ENCODE measurements around the gene DENND2A.
"Not testable (repeated sequence)": the region's sequence is repeated elsewhere in the genome, so short reads cannot be mapped to it uniquely, and the experiment has no call there.

DENND2A gene

GRCh38 chr7:140526787-140527664 lies 113.6 kb downstream of the DENND2A start:
- Histone ChIP-seq H3K27ac (no peak overlapping the region), H3K4me3 (no peak overlapping the region)

- no peak overlapping the region for H3K4me3 ChIP-seq
- no peak overlapping the region for H3K27ac ChIP-seq
These were observed 114.4 kb downstream of the DENND2A start for GRCh38 chr7:140526214-140526613.

DNA sequence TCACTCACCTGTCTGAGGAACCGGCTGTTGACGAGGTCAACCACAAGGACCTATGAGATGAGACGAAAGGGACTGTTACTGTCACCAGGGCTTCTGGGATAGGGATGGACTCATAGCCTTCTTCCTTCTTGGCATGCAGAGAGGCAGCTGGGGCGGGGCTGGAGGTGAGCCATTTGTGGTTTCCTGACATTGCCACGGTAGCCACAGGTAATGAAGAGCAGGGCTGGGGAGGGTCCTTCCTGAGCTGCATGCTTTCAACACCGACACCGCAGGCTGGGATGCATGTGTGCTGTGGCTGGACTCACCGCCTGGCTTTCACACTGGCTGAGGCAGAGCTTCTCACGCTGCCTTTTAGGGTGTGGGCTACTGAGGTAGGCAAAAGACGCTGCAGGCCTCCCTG lies 114.9 kb downstream of the DENND2A start:
- Histone ChIP-seq H3K27ac (no peak overlapping the region), H3K4me3 (no peak overlapping the region)

GRCh38 chr7:140521421-140521820 lies 119.2 kb downstream of the DENND2A start:
- Histone ChIP-seq H3K4me3 (no peak overlapping the region), H3K27ac (no peak overlapping the region)

GRCh38 chr7:140519007-140519399 lies 121.6 kb downstream of the DENND2A start:
- Histone ChIP-seq H3K27ac (peak overlapping the region in 1 of 21 experiments; percentile 38), H3K4me3 (no peak overlapping the region)

DNA sequence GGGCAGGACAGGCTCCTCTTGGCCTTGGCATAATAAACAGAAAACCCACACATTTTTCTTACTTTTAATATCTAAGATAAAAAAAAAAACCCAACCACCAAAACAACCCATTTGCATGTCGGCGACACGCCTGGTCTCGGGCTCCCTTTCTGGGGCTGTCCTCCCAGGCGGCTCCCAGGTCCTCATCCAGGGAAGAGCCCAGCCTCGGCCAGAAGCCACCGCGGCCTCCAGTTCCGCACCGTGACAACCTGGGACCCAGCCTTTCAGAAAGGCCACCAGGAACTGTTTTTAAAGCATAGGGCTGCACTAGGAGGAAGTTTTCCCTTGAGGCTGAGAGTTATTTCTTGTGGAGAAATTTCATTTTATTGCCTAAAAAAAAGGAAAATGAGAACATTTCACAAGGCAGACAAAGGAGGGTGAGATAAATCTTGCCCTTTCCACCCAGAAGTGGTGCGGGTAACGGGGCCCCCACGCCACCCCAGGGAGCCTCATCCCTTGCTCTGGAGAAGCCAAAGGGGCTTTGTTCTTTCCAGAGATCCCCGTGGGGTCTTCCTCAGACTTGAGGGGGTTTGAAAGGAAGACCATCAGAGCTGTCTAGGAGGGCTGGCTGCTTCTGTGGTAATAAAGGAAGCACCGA lies 122.1 kb downstream of the DENND2A start:
- H3K4me3 ChIP-seq, result no peak overlapping the region
- H3K27ac ChIP-seq, result peak overlapping the region in 3 of 21 experiments; percentile 1 to 11 (median 5)

- no peak overlapping the region for H3K4me3 ChIP-seq
These were observed 122.9 kb downstream of the DENND2A start for GRCh38 chr7:140517546-140518369.

DNA sequence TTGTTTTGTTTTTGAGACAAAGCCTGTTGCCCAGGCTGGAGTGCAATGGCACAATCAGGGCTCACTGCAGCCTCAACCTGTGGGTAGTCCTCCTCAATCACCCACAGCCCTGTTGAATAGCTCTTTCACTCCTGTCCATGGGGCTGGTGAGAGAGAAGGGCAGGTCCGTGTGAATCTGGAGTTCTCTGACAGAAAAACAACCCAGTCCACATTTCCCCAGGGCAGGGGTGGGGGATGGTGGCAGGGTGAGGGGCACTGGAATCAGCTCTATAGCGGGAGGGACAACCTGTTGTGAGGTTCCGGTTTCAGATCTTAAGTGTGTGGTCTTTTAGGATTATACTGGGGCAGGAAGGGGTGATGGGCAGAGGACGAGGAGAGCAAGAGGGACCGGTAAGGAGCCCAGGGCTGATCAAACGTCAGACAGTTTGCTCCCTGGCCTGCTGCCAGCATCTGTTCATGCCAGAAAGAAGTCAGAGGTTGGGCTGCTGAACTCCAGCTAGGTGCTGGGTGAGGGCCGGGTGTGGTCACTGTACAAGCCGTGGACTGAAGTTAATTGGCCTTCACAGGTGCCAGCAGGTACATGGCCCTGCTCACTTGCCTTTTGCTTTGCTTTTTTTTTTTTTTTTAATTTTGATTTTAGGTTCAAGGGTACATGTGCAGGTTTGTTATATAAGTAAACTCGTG lies 128.2 kb downstream of the DENND2A start:
- Histone ChIP-seq H3K27ac (no peak overlapping the region), H3K4me3 (no peak overlapping the region)

More at GRCh38 chr7:140517546-140518369, 122.9 kb downstream of the DENND2A start:
- H3K27ac ChIP-seq, result peak overlapping the region in 2 of 21 experiments; percentile 1 to 5

DNA sequence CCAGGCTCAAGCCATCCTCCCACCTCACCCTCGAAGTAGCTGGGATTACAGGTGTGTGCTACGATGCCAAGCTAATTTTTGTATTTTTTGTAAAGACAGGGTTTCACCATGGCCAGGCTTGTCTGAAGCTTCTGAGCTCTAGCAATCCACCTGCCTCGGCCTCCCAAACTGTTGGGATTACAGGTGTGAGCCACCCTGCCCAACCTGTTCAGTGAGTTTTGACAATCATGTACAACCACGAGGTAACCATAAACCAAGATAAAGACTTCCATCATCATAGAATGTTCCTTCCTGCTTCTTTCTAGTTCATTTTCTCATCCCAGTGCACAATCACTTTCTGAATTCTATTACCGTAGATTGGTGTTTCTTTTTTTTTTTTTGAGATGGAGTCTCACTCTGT lies 130.8 kb downstream of the DENND2A start:
- Histone ChIP-seq H3K27ac (no peak overlapping the region), H3K4me3 (no peak overlapping the region)

- H3K27ac ChIP-seq, H3K4me3 ChIP-seq: not testable (repeated sequence)
These were observed 133.1 kb downstream of the DENND2A start for GRCh38 chr7:140507556-140507955.

- Histone ChIP-seq H3K27ac (no peak overlapping the region), H3K4me3 (no peak overlapping the region)
These were observed 133.7 kb downstream of the DENND2A start for GRCh38 chr7:140506788-140507464.

GRCh38 chr7:140501966-140502365 lies 138.6 kb downstream of the DENND2A start:
- no peak overlapping the region for H3K27ac ChIP-seq
- H3K4me3 ChIP-seq, result no peak overlapping the region

GRCh38 chr7:140497807-140498206 lies 142.8 kb downstream of the DENND2A start:
- not testable (repeated sequence) for H3K27ac ChIP-seq, H3K4me3 ChIP-seq

DNA sequence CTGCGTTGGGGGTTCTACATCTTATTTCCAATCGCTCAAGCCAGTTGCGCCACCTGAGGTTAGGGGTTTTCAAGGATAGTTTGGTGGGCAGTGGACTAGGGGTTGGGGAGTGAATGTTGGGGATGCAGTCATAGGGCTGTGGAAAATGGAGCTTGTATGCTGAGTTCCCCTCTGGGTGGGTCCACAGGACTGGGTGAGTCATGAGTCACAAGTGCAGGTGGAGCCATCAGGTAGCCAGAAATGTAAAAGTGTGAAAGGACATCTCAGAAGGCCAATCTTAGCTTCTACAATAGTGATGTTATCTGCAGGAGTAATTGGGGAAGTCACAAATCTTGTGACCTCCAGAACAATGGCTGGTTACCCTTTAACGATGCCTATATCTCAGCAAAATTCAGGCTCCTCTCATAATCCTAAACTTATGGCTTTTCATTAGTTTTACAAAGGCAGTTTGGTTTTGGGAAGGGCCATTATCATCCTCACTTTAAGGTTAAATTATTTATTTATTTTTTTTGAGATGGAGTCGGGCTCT lies 143.3 kb downstream of the DENND2A start:
- no peak overlapping the region for H3K27ac ChIP-seq
- H3K4me3 ChIP-seq, result no peak overlapping the region

DNA sequence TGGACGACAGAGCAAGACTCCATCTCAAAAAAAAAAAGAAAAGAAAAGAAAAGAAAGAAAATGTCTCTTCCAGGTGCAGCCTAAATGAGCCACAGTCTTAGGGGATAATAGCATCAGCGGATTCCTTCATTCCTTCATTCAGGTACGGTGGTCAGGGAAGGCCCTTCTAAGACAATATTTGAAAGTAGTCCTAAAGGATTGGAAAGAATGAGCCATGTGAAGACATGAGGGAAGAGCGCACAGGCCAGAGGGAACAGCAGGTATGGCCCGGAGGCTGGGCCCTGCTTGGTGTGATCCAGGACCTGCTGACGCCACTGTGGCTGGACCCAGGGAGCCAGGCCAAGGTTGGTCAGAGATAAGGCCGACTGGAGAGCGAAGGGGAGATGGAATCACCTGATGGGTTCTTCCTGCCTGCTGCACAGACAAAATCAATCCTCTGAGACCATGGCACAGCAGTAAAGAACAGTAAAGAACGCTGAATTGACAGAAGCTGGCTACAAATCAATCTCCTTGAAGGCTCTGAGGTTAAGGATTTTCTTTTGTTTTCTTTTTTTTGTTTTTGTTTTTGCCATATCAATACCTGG lies 145.0 kb downstream of the DENND2A start:
- Histone ChIP-seq H3K4me3 (no peak overlapping the region), H3K27ac (no peak overlapping the region)

DNA sequence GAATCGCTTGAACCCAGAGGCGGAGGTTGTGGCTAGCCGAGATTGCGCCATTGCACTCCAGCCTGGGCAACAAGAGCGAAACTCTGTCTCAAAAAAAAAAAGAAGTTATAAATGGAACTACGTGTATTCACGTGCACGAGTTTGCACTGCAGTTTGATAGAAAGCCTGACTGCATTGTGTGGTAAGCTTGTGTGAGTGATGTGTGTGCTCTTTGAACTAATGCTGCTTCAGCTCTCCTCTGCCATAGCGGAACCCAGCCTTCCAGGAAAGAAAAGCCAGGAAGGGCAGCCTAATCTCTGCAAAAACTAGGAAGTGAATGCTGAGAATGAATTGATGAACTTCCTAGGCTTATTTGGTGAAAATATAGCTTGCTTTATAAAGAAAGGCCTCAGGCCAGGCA lies 145.7 kb downstream of the DENND2A start:
- Histone ChIP-seq H3K27ac (no peak overlapping the region), H3K4me3 (no peak overlapping the region)

GRCh38 chr7:140489026-140489359 lies 151.6 kb downstream of the DENND2A start:
- Histone ChIP-seq H3K27ac (no peak overlapping the region), H3K4me3 (no peak overlapping the region)

DNA sequence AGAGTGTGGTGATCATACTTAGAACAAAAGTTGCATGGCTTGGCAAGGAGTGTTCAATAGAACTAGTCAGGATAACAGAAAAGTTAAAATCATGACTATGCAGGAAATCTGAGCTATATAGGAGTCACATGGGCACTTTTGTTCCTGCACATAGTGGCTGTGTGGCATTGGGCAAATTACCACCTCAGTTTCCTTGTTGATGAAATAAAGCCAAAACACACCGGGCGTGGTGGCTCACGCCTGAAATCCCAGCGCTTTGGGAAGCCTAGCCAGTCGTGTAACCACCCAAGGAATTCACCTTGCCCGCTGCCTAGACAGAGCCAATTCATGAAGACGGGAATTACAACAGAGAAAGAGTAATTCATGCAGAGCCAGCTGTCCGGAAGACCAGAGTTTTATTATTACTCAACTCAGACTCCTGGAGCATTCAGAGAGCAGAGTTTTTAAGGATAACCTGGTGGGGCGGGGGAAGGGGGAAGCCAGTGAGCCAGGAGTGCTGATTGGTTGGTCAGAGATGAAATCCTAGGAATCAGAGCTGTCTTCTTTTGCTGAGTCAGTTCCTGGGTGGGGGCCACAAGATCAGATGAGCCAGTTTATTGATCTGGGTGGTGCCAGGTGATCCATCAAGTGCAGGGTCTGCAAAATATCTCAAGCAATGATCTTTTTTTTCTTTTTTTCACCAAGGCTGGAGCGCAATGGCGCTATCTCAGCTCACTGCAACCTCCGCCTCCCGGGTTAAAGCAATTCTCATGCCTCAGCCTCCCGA lies 154.9 kb downstream of the DENND2A start:
- no peak overlapping the region for H3K4me3 ChIP-seq
- H3K27ac ChIP-seq, result no peak overlapping the region

All from skin epidermis (tissue), 12 donors.